Neutrophil (primary cell): ENCODE measurements around the gene TNP2.
"Not testable (repeated sequence)": the region's sequence is repeated elsewhere in the genome, so short reads cannot be mapped to it uniquely, and the experiment has no call there.

ENCODE experiments used
- H3K27ac ChIP-seq: fragments of 200-600 bp; sonication (generic); 2 replicates; pipeline ENCODE4 v1.5.1; 2016; ENCODE audit warnings: mild to moderate bottlenecking, moderate library complexity
- H3K27me3 ChIP-seq: fragments of 200-600 bp; sonication (generic); 2 replicates; pipeline ENCODE4 v1.6.0; 2016; ENCODE audit warnings: mild to moderate bottlenecking
- H3K36me3 ChIP-seq: fragments of 200-600 bp; sonication (generic); 2 replicates; pipeline ENCODE4 v1.5.1; 2017
- H3K4me1 ChIP-seq, 2 experiments: fragments of 200-600 bp in 1 of 2; sonication (generic) in 1 of 2; 1 replicate in 1 of 2; 2 replicates in 1 of 2; pipeline versions ENCODE4 v1.5.1 to v1.6.1; 2013 to 2016; ENCODE audit warnings: low read depth in 1 of 2, low read length in 1 of 2, mild to moderate bottlenecking in 1 of 2, moderate library complexity in 1 of 2; ENCODE audit not compliant: control insufficient read depth in 1 of 2, insufficient read depth in 1 of 2
- H3K4me3 ChIP-seq, 2 experiments: fragments of 200-600 bp in 1 of 2; sonication (generic) in 1 of 2; 1 replicate in 1 of 2; 2 replicates in 1 of 2; pipeline ENCODE4 v1.5.1; 2013 to 2016; ENCODE audit warnings: low read depth in 1 of 2, low read length in 1 of 2, mild to moderate bottlenecking in 1 of 2, moderate library complexity in 1 of 2
- H3K9me3 ChIP-seq: fragments of 200-600 bp; sonication (generic); 2 replicates; pipeline ENCODE4 v1.5.1; 2016
- CTCF ChIP-seq: fragments of 200-600 bp; sonication (generic); IDR thresholded peaks from 2 replicates; pipeline ENCODE4 v1.5.1; 2016; ENCODE audit warnings: antibody characterized with exemption

The TNP2 gene

DNA sequence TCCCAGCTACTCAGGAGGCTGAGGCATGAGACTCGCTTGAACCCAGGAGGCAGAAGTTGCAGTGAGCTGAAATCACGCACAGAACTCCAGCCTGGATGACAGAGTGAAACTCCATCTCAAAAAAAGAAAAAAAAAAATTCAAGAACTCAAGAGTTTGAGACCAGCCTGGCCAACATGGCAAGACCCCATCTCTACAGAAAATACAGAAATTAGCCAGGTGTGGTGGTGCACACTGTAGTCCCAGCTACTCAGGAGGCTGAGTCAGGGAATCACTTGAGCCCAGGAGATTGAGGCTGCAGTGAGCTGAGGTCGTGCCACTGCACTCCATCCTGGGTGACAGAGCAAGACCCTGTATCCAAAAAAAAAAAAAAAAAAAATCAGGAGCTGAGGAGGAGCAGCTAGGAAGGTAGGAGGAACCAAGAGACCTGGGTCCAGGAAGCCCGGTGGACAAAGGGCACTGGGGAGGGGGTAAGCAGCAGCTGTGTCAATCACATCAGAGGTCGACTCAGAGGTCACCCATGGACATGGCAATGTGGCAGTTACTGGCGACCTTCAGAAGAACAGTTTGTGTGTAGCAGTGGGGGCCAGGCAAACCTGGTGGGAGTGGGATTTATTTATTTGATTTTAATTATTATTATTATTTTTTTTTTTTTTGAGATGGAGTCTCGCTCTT lies 23.1 kb upstream of the TNP2 start:
- H3K27ac ChIP-seq = no peak overlapping the region
- peaks cover 3 to 5% of the 10 kb centered on the region in 2 experiments for H3K4me1 ChIP-seq
- TF ChIP-seq CTCF = no peak
- H3K9me3 ChIP-seq = no peaks in the 10 kb centered on the region
- H3K4me3 ChIP-seq = no peak overlapping the region
- no peaks in the 10 kb centered on the region for H3K27me3 ChIP-seq
- H3K36me3 ChIP-seq = no peaks in the 10 kb centered on the region

DNA sequence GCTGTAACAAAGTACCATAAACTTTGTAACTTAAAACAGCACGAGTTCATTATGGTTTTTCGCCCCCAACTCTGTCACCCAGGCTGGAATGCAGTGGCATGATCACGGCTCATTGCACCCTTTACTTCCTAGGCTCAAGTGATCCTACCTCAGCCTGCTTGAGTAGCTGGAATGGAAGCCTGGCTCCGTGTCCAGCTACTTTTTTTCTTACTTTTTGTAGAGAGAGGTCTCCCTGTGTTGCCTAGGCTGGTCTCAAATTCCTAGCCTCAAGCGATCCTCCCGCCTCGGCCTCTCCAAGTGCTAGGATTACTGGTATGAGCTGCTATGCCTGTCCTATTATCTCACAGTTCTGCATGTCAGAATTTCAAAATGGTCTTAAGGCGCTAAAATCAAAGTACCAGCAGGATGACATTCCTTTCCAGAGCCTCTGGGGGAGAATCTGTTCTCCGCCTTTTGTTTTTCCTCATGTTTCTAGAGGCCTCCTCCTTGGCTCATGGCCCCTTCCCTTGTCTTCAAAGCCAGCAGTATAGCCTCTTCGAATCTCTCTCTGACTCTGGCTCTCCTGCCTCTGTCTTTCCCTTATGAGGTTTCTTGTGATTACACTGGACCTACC lies 22.1 kb upstream of the TNP2 start:
- Histone ChIP-seq H3K9me3 (no peaks in the 10 kb centered on the region), H3K4me1 (no peaks in the 10 kb centered on the region), H3K4me3 (no peak overlapping the region), H3K27ac (no peak overlapping the region), H3K36me3 (no peaks in the 10 kb centered on the region), H3K27me3 (no peaks in the 10 kb centered on the region)
- no peak for TF ChIP-seq CTCF

DNA sequence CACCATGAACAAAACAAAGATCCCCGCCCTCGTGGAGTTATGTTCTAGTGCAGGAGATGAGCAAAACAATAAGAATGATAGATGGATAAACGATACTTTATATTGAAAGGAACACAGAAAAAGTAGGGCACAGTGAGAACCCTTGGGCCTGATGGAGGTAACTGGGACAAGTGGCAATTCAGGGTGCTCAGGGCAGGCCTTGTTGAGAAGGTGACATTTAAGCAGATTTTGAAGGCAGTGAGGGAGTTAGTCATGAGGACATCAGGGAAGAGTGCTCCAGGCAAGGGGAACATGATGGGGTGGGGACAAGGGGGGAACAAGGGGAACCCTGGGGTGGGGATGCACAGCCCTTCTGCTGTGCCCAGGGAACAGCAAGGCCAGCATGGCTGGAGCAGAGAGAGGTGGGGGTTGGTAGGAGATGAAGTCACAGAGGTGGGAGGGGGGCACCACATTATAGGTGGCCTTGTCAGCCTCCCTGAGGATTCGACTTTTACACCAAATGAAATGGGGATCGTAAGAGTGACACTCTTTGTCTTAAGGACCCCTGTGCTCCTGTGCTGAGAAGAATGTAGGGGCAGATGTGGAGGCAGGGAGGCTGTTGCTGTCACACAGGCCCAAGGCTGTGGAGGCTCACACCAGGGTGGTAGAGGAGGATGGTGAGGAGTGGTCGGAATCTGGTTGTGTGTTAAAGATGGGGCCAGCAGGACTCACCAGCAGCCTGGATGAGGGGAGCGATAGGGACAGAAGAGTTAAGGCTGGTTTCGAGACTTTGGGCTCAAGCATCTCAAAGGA lies 21.2 kb upstream of the TNP2 start:
- Histone ChIP-seq H3K9me3 (no peaks in the 10 kb centered on the region), H3K27me3 (no peaks in the 10 kb centered on the region), H3K4me1 (no peaks in the 10 kb centered on the region), H3K27ac (no peak overlapping the region), H3K4me3 (no peak overlapping the region), H3K36me3 (no peaks in the 10 kb centered on the region)
- TF ChIP-seq CTCF = no peak

- not testable (repeated sequence) for H3K36me3 ChIP-seq, H3K27me3 ChIP-seq, H3K9me3 ChIP-seq, H3K27ac ChIP-seq, H3K4me1 ChIP-seq, H3K4me3 ChIP-seq
These were observed 20.6 kb upstream of the TNP2 start for GRCh38 chr16:11289696-11290095.

DNA sequence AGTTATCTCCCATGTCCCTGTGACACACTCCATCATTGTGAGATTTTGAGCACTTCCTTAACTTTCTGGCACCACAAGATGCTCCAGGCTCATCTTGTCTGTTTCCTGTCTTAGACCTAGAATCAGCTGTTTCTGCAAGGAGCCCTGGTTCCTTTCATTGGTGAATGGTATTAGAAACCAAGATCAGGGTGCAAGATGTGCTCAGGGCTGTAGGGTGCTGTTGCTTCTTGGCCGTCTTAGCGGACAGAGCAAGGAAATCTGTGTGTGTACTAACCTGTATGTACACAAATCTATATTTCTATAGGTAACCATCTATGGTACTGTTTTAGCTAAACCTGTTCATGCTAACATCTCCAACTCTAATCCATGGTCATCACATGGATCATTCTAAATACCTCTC lies 20.1 kb upstream of the TNP2 start:
- H3K27me3 ChIP-seq = no peaks in the 10 kb centered on the region
- no peak overlapping the region for H3K27ac ChIP-seq
- no peaks in the 10 kb centered on the region for H3K9me3 ChIP-seq
- no peak for TF ChIP-seq CTCF
- H3K4me3 ChIP-seq = no peak overlapping the region
- no peaks in the 10 kb centered on the region for H3K36me3 ChIP-seq
- no peaks in the 10 kb centered on the region for H3K4me1 ChIP-seq

- TF ChIP-seq CTCF = no peak
- H3K9me3 ChIP-seq = no peaks in the 10 kb centered on the region
- H3K4me1 ChIP-seq = no peaks in the 10 kb centered on the region
- no peak overlapping the region for H3K4me3 ChIP-seq
- no peaks in the 10 kb centered on the region for H3K36me3 ChIP-seq
- H3K27ac ChIP-seq = no peak overlapping the region
- no peaks in the 10 kb centered on the region for H3K27me3 ChIP-seq
These were observed 16.7 kb upstream of the TNP2 start for GRCh38 chr16:11285842-11286241.
